Measurements from ENCODE around the gene LMX1B.
"Not testable (repeated sequence)": the region's sequence is repeated elsewhere in the genome, so short reads cannot be mapped to it uniquely, and the experiment has no call there.

LMX1B gene

DNA sequence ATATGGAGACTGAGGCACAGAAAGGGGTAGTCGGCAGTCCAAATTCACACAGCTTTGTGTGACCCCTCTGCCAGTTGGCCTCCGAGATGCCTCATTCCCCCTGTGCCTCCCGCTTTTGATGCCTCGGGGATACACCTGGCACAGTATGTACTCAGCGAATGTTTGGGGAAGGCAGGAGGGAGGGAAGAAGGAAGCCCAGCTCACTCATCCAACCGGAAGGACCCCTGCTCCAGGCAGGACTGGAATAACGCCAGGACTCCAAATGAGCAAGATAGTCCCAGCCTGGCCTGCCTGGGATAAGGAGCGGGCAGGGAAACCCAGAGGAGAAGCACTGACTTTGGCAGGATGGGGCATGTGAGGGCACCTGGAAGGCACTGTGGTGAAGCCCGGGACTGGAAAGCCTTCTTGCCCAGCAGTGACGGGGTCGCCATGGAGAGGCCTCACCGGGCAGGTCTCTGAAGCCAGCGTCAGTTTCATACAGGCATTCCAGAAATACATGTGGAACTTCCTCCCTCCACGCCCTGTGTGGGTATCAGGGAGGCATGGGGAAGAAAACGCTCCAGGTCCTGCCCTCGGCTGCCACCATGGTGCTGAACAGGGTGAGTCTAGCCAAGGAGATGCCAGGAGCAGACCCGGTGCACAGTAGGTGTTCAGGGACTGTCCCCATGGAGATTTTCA, 20.3 kb downstream of the LMX1B start:
- DNase-seq (ENCODE audit: low spot score) = no peak

GRCh38 chr9:126635061-126635460, 21.3 kb downstream of the LMX1B start:
- DNase-seq (ENCODE audit: low spot score) = no peak

DNA sequence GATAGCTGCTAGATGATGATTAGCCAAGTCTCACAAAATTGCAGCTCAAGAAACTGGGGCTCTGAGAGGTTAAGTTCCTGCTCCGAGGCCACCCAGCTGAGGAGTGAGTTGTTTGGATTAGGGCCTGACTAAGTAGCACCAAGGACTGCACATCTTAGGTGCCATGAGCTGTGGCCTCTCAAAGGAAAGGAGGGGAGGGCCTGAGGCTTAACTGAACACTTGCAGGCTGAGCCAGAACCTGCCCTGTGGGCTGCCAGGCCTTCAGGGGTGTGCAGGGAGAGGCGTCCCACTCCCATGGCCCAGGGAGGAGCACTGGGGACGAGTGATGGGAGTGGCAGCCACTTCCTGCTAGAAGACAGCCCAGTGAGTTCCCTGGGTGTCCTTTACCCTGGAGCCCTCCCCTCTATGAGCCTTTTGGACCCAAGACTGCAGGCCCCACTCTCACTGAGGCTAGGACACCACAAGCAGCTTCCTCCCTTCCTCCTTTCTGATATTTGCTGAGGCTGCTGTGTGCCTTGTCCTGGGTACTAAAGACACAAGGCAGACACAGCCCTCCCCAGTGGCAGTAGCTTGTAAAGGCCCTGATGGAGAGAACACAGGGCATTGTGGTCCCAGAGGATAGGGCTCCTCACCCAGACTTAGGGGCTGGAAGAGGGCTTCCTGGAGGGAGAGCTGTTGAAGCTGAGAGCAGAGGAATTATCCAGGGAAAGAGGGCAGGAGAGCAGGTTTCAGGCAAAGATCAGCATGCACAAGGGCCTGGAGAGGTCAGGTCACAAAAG, 22.1 kb downstream of the LMX1B start:
- no peak for DNase-seq (ENCODE audit: low spot score)

DNA sequence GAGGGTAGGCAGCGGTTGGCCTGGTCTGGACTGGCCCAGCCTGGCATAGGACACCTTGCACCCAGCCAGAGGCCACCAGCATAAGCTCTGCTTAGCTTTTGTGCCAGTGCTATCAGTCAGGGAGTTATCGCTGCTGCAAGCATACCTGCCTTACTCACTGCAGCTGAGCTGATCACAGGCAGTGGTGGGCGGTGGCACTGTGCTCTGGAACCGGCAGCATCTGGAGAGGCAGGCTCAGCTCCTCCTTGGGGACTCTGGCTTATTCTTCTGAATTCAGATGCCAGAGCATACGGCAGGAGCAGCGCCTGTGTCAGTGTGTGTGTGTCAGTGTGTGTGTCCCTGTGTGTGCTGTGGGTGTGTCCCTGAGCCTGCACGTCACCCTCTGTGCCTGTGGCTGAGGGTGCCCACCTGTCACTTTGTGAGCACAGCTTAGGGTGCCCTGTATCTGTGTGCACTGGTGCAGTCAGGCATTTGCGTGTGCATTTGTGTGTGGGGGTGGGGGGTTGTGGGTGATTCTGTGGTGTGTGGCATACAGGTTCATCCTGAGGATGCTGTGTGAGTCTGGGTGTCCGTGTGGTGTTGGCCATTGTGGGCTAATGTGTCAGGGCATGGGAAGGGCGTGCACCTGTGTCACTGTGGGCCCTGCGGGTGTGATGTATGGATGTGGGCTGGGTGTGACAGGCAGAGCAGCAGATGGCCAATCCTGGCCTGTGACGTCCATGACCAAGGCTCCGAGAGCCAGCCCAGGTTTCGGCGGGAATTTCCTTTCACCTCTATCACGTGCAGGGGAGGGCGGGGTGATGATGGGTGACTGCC, 23.5 kb downstream of the LMX1B start:
- DNase-seq (ENCODE audit: low spot score) = no peak

GRCh38 chr9:126638571-126639132, 24.9 kb downstream of the LMX1B start:
- no peak for DNase-seq (ENCODE audit: low spot score)

GRCh38 chr9:126639318-126640000, 25.7 kb downstream of the LMX1B start:
- DNase-seq (ENCODE audit: low spot score) = no peak

DNA sequence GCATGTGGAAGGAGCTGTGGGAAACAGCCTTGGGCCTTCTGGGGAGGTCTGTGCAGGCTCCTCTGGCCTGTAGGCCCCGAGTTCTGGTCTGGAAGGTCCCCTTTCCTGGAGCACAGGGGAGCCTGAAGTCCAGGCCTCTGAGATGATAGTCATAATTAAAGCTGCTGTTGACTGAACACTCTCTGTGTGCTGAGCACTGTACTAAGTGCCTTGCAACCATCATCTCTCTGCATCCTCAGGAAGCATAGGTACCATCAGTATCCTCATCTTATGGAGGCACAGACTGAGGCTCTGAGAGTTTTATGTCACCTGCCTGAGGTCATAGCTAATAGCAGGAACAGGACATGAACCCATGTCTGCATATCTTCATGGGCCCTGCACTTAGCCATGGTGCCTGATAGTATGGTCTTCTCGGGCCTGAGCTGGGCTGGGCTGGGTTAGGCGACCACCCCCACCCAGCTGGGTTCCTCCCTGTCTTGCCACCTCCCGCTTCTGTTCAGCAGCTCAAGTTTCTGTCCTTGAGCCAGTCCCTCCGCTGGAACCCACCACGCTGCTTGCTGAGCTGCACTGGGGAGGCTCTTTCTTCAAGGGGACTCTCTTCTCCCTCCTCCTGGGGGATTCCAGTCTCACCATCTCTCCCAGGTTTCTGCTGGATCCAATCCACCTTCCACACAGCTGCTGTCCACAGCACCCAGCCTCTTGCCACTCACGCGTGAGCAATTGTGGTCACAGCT, 27.6 kb downstream of the LMX1B start:
- no peak for DNase-seq (ENCODE audit: low spot score)

DNA sequence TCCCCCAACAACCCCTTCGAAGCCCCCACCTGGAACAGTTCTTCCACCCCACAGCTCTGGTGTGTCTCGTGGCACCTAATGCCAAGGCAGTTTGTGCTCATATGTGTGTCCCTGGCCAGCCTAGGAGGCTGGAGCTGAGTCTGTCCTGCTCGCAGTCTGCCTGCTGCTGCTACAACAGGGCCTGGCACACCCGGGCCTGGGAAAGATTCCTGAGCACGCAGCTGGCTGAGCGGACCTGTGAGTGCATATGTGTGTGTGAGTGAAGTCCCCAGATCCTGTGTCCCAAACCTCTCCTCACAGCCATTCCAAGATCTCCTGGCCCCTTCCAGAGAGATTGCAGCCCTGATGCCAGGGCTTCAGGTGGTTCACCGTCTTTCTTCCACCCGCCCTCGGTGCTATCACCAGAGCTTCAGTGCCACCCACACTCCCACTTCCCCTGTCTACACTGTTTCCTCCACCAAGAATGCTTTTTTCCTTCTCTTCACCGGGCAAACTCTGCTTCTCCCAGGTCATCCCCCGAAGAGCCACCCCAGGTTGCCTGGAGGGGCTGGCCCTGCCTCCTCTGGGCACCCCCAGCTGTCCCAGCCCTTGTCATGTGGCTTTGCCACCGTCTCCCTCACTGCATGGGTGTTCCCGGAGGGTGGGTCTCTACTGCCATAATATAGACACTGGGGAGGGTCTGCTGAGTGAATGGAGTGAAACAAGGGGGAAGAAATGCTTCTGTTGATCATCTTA, 28.4 kb downstream of the LMX1B start:
- no peak for DNase-seq (ENCODE audit: low spot score)

DNA sequence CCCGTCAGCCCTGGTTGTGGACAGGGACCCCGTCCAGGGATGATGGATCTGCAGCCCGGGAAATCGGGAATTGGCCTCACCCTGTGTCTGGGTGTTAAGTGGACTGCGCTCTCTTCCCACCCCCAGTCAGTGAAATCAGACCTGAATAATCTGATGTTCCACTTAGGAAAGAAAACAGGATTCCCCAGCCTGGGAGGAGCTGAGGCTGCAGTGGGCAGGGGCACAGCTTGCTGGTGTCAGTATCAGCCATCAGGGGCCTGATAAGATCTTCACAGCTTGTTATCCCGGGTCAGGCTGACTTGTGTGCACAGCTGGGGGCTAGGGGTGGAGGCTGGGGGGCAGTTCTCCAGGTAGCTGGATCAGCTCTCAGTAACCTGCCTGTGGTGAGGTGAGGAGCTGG, 29.1 kb downstream of the LMX1B start:
- no peak for DNase-seq (ENCODE audit: low spot score)

GRCh38 chr9:126643945-126644527, 30.3 kb downstream of the LMX1B start:
- DNase-seq (ENCODE audit: low spot score) = no peak

DNA sequence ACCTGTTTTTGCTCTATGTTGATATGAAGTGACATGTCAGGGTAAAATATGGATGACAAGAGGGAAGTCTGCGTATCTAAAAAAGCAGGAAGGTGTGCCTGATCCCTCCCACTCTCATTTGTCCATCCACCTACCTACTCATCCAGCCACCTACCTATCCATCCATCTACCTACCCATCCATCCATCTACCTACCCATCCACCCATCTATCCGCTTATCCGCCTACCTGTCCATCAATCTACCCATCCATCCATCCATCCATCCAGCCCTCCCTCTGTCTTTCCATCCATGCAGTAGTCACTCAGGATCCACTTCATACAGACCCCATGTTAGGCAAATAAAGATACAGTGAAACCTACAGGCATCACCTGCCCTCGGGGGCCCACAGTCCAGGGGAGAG, 32.4 kb downstream of the LMX1B start:
- DNase-seq (ENCODE audit: low spot score) = no peak

DNA sequence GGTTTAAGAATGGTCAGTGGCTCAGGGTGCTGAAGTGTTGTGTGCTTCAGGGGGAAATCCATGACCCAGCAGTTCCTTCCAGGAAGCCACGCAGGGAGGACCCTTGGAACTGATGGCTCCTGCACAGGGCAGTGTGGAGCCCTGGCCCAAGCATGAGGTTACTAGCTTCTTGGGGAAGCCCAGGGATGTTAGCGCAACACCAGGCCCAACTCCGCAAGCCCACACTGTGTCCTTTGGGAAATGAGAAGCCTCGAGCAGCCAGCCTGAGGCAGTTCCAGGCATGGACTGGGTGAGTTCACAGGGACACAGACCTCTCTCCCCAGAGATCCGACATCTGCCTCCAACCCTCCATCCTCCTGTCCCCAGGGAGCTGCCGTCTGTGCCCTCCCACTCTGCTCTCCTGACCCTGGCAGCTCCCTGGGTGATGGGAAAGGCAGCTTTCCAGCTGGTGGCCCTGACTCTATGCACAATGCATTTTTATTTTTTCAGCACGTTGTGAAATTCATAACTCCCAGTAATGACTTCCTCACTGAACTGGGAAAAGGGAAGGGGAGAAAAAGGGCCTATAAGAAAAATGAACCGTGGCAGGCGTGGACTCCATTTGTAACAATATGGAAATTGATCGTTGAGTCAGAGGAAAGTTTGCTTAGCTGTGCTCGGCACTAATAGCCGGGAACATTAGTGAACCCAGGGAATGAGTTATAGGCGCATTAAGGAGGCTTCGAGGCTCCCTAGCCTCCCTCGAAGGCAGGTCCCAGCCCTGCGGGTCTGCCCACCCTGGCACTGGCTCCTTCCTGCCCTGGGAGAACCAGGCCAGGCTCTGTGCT, 34.1 kb downstream of the LMX1B start:
- DNase-seq (ENCODE audit: low spot score) = no peak

DNA sequence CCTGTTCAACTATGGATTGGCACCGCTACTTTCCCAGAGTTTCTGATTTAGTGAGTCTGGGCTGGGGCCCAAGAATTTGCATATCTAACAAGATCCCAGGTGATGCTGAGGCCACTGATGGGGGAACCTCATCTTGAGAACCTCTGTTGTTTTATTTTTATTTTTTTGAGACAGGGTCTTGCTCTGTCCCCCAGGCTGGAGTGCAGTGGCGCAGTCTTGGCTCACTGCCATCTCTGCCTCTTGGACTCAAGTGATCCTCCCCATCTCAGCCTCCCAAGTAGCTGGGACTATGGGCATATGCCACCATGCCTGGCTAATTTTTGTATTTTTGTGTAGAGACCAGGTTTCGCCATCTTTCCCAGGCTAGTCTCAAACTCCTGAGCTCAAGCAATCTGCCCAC, 35.7 kb downstream of the LMX1B start:
- no peak for DNase-seq (ENCODE audit: low spot score)

- no peak for DNase-seq (ENCODE audit: low spot score)
Observed at GRCh38 chr9:126650404-126651341, 36.9 kb downstream of the LMX1B start.

- DNase-seq (ENCODE audit: low spot score) = no peak
Observed at GRCh38 chr9:126652140-126652582, 38.4 kb downstream of the LMX1B start.

- no peak for DNase-seq (ENCODE audit: low spot score)
Observed at GRCh38 chr9:126654124-126654523, 40.4 kb downstream of the LMX1B start.

DNA sequence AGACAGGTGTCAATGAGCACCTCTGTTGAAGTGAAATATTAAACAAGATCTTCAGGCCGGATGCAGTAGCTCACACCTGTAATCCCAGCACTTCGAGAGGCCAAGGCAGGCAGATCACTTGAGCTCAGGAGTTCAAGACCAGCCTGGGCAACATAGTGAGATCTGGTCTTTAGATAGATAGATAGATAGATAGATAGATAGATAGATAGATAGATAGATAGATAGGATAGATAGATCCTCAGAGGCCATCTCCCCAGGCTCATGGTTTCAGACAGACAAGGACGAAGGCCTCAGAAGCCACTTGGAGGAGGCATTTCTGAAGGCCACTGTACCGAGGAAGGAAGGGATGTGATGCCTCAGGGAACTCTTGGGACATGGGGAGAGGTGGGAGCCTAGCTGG, 42.5 kb downstream of the LMX1B start:
- not testable (repeated sequence) for DNase-seq (ENCODE audit: low spot score)

DNA sequence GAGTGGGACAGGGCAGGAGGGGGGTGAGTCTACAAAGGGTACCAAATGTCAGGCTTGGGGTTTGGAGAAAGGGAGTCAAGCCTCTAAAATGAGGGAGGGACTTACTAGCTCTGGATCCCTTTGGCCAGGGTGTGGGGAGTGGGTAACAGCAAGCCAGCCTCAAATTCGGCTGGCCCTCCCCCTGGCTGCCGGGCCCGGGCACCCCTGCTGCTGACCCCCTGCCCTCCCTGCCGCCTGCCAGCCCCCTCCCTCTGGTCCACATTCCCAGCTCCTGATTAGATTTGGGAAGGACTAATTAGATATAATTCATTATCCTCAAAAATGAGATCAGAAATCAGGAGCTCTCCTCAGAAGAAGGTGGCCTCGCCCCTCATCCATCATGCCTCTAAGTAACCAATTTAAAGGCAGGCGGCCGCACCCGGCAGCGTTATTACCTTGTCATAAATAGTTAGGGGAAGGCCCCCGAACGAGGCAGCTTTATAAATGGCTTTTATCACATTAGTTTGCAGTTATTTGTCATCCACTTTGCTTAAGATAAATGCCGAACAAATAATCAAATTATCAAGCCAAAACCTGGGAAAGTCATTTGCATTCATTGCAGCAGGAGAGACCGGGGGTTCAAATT, 44.6 kb downstream of the LMX1B start:
- DNase-seq (ENCODE audit: low spot score) = no peak

Data from HuH-7.5 (cell line).